ENCODE measurements around the gene TMTC1. TPM values are rescaled to one million over a fixed set of nuclear protein-coding genes. Genes with fewer than 3 reads are reported as not detected.

TMTC1 gene
- polyA plus RNA-seq, 4 donors: 28.5 to 32.8 (median 29.7) TPM

DNA sequence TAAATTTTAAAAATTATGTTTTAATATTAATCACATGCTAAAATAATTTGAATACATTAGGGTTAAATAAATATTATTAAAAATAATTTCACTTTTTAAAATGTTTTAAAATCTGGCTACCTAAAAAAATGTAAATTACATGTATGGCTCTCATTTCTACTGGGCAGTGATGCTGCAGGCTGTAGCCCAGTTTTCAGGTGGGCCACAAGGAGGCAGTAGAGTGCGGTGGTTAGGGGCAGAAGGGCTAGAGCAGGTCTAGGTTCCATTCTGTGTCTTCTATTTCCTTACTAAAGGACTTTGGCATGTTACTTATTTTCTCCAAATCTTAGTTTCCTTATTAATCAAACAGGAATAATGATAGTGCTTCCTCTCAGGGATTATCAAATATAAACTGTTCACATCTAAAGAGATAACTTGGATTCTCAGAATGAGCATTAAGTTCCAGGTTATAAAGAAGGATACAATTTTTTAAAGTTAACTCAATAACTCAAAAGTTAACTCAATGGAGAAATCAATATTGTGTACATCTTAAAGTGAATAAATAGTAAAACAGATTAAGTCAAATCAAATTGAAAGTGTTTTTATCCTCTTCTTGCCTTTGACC lies 231.3 kb downstream of the TMTC1 start:
- DNase-seq (ENCODE audit: low read depth in 4 of 4, low spot score in 3 of 4): no peak

DNA sequence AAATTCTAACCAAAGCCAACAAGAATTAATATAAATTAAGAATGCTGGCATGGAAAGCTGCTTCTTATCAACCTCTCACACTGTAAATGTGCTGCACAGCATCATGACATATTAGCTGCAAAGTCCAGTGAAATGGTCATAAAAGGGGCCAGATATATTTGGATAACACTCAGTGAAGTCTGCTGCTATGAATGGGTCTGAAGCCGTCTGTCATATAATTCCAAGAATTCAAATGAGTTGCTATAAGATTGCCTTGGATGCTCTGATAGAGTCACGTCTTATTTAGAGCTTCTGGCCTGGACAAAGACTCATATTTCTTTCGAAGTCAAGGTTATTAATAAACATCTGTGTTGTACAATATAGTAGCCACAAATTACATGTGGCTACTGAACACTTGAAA lies 231.9 kb downstream of the TMTC1 start:
- DNase-seq (ENCODE audit: low read depth in 4 of 4, low spot score in 3 of 4): no peak

DNA sequence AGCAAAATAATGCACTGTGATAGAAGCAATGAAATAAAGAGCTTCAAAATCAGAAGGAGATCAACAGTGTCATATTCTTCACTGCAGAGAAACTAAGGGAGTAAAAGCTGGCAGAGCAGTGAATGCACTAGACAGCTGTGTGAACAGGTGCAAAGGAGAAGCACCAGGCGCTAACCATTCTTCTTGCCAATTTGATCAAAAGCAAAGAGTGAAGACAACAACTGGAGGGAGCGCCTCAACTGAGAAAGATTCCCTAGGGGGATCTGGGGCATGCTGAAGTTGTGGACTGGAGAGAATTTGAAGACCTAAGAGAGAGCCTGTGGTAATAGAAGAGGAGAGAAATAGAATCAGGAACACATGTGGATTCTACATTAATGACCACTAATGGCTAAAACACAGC lies 235.9 kb downstream of the TMTC1 start:
- no peak for DNase-seq (ENCODE audit: low read depth in 4 of 4, low spot score in 3 of 4)

DNA sequence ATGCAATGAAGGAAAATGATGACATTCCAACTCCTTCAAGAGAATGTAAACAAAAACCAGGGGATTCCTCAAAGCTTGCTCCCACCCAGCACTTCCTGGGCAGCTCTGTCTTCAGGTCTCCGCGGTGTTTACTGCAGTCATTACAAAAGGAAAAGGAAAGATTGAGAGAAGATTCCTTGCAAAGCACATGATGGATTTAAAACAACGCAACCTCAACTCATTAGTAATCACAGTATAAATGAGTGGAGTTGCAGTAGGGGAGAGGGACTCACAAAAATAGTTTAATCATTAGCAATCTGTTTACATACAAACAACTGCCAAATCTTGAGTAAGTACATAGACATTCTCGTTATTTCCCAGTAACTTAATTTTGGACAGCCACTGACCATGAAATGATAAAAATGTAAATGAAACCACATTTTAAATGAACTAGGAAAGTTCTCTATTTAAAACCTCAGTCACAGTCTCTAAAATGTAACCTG lies 236.6 kb downstream of the TMTC1 start:
- DNase-seq (ENCODE audit: low read depth in 4 of 4, low spot score in 3 of 4): no peak

DNA sequence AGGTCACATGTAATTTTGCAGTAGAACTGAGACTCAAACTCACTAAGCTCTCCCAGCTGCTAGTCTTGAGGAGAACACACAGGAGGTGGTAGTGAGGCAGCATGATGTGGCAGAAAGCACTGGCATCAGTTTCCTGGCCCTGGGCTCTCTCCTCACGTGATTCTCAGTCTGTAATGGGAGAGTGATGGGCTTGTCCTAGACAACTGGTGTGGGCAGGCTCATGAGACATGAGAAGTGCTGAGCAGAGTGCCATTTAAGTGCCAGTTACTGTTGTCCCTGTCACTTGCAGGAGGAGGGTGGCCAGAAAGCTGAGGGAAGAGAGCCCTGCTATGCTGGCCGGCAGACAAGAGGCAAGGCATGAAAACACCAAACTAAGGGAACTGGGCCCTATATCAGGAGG lies 237.7 kb downstream of the TMTC1 start:
- DNase-seq (ENCODE audit: low read depth in 4 of 4, low spot score in 3 of 4): no peak

DNA sequence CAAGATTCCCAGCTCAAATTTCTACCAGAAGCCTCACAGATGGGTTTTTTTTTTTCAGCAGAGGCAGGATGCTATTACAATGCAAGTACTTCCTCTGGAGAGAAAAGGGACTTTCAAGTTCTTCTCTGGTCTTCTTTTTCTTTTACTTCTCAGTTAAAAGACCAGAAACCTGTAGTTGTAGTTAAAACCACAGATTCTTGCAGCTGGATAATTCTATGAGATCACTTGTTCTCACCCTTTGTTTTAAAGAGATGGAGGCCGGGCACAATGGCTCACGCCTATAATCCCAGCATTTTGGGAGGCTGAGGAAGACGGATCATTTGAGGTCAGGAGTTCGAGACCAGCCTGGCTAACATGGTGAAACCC lies 238.7 kb downstream of the TMTC1 start:
- no peak for DNase-seq (ENCODE audit: low read depth in 4 of 4, low spot score in 3 of 4)

DNA sequence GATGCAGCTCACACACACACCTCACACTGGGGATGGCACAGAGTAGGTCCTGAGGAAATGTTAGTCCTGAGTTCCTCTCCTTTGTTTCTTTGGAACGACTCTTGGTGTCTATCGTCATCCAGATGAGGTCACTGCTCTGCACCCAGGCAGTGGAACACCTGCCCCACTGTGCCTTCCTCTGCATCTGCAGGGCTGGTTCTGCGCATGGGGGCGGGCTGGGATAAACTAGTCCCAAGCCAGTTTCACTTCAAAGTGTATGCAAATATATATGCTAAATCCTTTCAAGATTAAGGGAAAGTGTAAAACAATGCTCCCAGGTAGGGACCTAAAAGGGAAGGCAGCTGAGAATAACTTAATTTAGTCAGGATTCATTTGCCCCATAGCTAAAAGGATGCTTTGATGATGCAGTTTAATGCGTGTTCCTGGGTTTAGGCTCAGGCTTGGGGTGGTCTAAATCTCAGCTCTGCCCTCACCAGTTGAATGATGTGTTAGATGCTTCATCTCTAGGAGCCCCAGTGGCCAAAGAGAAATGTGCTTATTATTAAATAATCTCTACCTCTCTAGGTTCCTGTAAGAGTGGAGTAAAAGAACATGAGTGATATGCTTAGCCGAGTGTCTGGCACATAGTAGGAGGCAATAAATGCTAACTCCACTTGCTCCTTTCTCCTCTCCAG lies 239.2 kb downstream of the TMTC1 start:
- DNase-seq (ENCODE audit: low read depth in 4 of 4, low spot score in 3 of 4): no peak

DNA sequence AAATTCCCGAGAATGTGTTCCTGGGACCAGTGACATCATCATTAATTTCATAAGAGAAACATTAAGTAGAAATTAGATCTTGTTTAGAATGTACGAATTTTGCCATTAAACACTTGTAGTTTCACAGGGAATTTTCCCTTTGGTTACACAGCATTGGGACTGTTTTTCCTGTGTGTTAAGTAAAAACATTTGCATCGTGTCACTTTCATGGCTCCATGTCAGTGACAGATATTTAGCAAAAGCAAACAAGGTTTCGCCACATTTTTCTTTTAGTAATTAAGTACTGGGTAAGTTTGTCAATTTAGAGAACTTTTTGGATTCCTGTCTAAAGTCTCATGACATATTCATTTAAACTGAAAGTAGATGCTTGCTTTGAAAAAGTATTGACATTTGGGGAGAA lies 240.7 kb downstream of the TMTC1 start:
- DNase-seq (ENCODE audit: low read depth in 4 of 4, low spot score in 3 of 4): no peak

DNA sequence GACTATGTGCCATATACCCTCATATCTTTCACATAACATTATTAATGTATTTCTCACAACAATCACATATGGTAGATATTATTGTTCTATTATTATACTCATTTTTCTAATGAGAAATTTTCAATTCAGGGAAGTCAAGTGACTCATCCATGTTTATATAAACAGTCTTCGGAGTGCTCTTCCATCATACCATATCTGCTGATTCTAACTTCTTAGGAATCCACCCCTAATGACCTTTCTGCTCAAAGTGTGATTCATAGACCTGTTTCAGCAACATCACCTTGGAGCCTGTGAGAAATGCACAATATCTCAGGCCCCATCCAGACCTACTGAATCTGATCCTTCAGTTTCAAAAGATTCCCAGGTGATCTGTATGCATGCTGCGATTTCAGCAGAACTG lies 246.4 kb downstream of the TMTC1 start:
- no peak for DNase-seq (ENCODE audit: low read depth in 4 of 4, low spot score in 3 of 4)

DNA sequence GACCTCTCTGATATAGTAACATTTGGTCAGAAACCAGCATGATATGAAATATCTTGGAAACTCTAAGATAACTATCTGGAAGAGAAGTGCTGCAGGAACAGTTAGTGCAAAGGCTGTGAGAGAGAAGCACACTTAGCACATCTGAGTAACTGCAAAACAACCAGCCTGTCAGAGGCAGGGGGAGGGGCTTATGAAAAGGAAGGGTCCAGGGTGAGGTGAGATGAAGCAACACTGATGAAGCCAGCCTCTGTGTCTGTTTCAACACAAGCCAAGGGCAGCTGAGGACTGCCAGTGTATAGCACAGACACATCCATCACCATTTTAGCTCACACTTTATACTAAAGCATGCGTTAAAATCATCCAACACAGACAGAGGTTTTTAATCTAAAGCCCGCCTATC lies 248.8 kb downstream of the TMTC1 start:
- DNase-seq (ENCODE audit: low read depth in 4 of 4, low spot score in 3 of 4): no peak

DNA sequence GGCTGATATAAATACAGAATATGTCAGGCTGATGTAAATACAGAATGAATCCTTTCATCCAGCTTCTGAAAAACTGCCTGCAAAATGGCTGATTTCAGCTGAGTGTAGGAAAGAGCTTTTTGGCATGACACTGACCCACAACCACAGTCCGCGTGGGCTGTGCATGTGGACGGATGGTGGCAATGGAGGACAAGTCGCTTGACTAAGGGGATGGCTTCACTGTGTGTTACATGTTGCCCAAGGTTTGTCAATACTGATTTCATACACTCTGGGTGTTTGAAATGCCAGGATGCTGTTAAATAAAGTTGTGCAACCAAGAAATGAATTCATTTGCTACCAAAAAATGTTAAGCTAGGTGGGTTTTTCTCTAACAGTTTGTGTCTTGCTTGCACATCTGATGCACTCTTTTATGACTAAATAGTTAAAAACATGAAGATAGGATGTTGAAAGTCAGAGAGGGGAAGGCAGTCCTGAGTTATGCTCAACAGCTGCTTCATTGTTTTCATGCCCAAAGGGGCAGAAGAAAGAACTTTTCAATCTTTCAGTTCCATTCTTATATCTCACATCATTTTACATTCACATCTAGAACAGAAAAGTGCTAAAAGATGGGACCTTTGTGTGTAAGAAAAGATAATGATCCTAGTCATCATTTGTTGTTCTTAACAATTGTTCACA lies 249.8 kb downstream of the TMTC1 start:
- DNase-seq (ENCODE audit: low read depth in 4 of 4, low spot score in 3 of 4): no peak

DNA sequence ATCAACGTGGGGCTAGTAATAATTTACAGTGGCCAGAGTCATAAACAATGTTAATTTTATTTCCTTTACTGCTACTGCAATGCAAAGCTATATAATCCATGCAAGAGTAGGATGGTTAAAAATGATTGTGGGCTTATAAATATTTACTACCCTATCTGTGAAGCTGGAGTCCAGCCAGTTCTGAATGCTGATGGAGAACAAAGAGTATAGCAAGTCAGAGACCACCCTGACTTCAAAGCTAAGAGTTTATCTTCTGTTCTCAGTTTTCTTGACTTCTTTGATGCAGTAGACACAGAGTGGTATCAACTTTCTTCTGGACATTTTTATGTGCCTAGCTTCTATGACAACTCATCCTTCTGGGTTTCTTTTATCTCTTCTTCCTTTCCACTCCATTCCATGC lies 252.3 kb downstream of the TMTC1 start:
- no peak for DNase-seq (ENCODE audit: low read depth in 4 of 4, low spot score in 3 of 4)

DNA sequence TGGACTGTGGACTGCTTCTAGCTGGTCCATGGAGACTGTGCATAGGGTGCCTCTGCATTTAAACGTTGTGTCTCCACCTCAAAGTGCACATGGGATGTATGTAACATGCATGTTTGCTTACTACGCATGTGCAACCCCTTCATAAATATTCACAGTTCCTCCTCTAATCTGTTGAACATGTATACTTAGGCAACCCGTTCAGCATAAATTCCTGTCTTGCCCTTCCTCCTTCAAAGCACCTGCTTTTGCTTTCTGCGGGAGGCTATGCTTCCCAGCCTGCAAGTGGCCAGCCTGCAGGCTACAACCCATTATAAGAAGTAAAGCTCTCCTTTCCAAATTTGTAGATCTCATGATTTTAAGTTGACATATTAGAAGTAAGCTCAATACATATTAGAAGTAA lies 253.3 kb downstream of the TMTC1 start:
- no peak for DNase-seq (ENCODE audit: low read depth in 4 of 4, low spot score in 3 of 4)

DNA sequence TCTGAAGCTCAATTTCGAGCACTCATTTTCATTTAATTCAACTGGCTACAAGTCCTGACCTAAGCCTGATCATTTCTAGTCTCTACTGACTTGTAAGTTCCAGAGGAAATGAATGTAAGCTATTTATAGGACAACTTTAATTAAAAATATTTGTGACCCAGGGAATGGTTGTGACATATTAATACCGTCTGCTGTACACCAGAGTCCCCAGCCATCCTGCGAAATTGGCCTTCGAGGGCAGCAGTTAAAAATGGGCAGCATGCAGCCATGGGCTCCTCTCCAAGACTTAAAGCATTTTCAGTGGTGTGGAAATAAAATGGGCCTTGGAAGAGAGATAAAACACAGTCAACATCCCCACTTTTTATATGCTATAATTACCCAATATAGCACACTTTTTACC lies 255.6 kb downstream of the TMTC1 start:
- no peak for DNase-seq (ENCODE audit: low read depth in 4 of 4, low spot score in 3 of 4)

DNA sequence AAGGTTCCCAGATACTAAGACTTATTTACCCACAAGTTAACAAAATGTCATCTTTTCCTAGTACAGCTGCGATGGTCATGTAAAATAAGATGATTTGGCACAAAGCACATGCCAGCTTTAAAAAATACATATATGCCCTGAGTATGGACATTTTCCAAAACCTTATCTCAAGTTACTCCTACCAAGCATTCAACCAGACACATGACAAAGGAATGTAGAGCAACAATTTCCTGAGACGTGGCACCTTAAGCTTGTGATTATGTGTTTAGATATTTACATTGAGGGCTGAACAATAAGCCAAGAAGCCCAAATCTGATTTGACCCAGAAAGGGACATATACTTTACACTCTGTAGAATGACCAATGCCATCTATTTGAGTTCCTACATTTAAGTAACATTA lies 261.8 kb downstream of the TMTC1 start:
- DNase-seq (ENCODE audit: low read depth in 4 of 4, low spot score in 3 of 4): no peak

DNA sequence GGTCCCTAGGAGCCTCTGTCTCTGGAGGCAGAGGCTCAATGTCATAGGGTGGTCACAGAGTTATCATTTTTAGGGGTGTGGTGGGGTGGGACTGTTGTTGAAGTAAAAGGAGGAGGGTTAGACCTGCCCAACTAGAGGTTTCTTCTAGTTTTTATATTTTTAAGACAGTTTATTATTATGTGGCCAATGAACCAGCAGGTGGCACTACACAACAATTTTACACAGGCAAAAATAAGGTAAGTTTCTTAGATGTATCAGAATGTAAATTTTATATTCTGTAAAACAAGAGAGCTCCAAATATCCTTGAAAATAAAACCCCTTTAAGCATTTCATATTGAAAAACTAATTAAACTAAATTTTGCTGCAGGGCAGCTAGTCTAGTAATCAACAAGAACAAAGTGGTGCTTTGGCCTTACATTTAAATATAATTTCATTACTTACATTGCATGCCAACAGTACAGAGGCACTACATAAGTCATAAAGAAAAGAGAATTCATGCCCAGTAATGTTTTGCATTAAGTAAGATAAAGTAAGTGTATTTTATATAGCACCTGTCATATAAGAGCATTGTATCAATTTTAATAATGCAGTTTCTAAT lies 264.1 kb downstream of the TMTC1 start:
- DNase-seq (ENCODE audit: low read depth in 4 of 4, low spot score in 3 of 4): peak; percentile 30 to 39 (median 36)

DNA sequence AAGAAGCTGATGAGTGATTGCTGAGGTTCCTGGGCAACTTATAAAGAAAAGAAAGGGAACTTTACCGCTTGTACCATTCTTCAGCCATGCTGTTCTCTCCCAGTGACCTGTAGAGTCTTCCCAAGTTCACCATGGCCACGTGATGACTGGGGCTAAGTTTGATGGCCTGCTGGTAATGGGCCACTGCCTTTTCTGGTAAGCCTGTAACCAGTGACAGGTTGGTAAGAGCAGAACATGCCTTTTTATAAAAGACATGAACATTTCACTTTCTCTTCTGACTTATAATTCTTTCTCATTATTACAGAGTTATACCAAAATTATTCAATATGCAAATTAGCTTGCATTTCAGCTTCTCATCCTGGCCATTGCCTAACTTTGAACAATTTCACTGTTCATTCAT lies 265.3 kb downstream of the TMTC1 start:
- no peak for DNase-seq (ENCODE audit: low read depth in 4 of 4, low spot score in 3 of 4)

DNA sequence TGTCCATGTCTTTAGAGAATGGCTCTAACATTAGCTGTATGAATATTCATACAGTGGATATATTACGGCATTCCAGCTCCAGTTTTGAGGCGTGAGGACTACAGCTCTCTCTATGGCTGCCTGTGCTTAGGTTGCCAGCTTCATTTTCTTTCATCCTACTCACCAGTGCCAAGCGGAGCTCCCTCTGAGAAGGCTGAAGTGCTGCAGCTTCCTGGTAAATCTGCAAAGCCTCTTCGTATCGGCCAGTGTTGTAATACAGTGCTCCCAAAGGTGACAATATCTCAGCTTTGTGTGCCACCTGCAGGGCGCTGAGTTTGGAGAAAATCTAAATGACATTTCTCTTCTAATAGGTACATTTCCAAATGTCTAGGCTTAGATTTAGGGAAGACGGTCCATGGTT lies 266.5 kb downstream of the TMTC1 start:
- no peak for DNase-seq (ENCODE audit: low read depth in 4 of 4, low spot score in 3 of 4)

DNA sequence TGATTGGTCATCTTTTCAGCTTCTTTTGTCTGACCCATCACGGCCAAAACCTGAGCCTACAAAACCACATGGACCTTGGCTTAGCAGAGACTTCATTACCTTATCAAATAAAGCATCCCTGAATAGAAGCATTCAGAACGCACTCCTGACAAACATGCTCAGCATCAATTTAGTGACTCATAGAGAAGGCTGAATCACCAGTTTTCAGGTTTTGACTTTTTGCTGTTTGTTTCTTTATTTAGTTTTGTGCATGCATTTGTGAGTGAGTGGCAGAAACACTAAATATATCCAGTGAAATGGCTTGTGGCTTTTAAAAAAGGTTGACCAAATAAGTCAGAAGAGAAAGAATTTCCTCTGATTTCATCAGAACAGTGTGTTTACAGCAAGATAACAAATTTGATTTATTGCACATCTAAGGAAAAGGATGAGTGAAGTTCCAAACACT lies 267.3 kb downstream of the TMTC1 start:
- DNase-seq (ENCODE audit: low read depth in 4 of 4, low spot score in 3 of 4): no peak

DNA sequence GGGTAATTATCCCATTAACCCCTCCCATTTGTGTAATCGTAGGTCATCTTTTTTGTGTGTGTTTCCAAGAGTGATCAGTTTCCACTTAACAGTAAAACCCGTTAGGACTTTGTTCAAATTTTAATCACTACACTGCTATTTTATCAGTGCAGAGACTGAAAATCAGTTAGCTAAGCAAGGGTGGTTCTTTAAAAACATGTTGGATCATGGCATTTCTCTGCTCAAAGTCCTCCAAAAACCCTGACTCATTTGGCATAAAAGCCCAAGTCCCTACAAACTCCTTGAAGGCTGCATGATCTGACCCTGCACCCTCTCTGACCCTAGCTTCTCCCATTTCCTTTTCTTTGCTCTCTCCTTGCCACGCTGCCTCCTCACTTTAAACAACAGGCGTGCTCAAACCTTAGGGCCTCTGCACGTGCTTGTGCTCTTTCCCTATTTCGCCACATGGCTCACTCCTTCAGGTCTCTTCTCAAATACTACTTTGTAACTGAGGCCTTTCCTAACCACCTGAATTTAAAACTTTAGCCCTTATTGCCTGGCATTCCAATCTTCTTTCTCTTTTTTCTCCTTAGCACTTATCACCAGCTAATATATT lies 273.1 kb downstream of the TMTC1 start:
- DNase-seq (ENCODE audit: low read depth in 4 of 4, low spot score in 3 of 4): no peak

DNA sequence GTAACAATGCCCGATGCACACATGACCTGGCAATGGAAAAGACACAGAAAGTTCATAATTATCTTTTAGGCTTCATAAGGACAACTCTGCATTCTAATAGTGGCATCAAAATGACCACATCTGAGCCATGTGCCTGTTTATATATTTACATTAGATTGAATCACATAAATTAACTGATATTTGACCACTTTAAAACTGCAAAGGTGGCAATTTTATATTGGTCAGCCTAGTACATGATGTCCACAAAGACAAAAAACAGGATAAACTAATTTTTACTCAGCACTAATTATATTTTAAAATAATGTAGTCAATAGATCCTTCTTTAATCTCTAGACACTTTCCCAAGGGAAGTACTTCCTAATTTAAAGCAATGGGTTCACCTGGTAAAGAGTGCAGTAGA lies 274.2 kb downstream of the TMTC1 start:
- DNase-seq (ENCODE audit: low read depth in 4 of 4, low spot score in 3 of 4): no peak

Data from right renal pelvis (tissue), 4 donors.